CD4-positive, alpha-beta memory T cell (primary cell): ENCODE data around the gene NR2F2. TPM values are rescaled to one million over a fixed set of nuclear protein-coding genes. Genes with fewer than 3 reads are reported as not detected.

ENCODE experiments used
- CTCF ChIA-PET: fragments of 350-600 bp; sonication (Branson Sonifier 250); formaldehyde crosslinking; loops from one replicate; lab custom pipeline; 2021; ENCODE audit warnings: inconsistent platforms; ENCODE audit not compliant: partially characterized antibody; lab: Charles Lee
- POLR2A ChIA-PET: fragments of 350-600 bp; sonication (Branson Sonifier 250); formaldehyde crosslinking; loops from one replicate; lab custom pipeline; 2021; ENCODE audit not compliant: partially characterized antibody; lab: Charles Lee
- DNase-seq, 5 donors: peaks; one replicate each; pipeline versions ENCODE4 v3.0.0 to v3.0.0-alpha.2; 2020 to 2022; ENCODE audit warnings: mixed read lengths in 1 of 5
- H3K27ac ChIP-seq: one replicate; pipeline ENCODE4 v1.7.0; 2013; ENCODE audit warnings: low read depth, low read length
- H3K27me3 ChIP-seq: 2 replicates; pipeline ENCODE4 v1.7.0; 2013; ENCODE audit warnings: mild to moderate bottlenecking, low read length, moderate library complexity; ENCODE audit not compliant: insufficient read depth
- H3K36me3 ChIP-seq: 2 replicates; pipeline ENCODE4 v1.7.0; 2013; ENCODE audit warnings: mild to moderate bottlenecking, low read length, moderate library complexity; ENCODE audit not compliant: insufficient read depth
- H3K4me1 ChIP-seq: 2 replicates; pipeline ENCODE4 v1.7.0; 2013; ENCODE audit warnings: mild to moderate bottlenecking, low read length, moderate library complexity; ENCODE audit not compliant: insufficient read depth
- H3K4me3 ChIP-seq, 2 donors: one replicate each; pipeline ENCODE4 v1.7.0; 2013; ENCODE audit warnings: low read length in 2 of 2, mild to moderate bottlenecking in 1 of 2
- H3K9me3 ChIP-seq, 2 donors: one replicate each; pipeline ENCODE4 v1.7.0; 2013; ENCODE audit warnings: low read length in 2 of 2, control low read depth in 1 of 2; ENCODE audit not compliant: control insufficient read depth in 1 of 2
- H3K27ac Mint-ChIP-seq, 7 donors: one replicate each; pipeline ENCODE4 v1.8.0; 2020 to 2021; ENCODE audit warnings: mixed read lengths in 7 of 7, mild to moderate bottlenecking in 6 of 7, inconsistent platforms in 3 of 7, moderate library complexity in 3 of 7
- H3K27me3 Mint-ChIP-seq, 2 donors: one replicate each; pipeline ENCODE4 v1.8.0; 2020 to 2021; ENCODE audit warnings: mixed read lengths in 2 of 2
- H3K36me3 Mint-ChIP-seq, 2 donors: one replicate each; pipeline ENCODE4 v1.8.0; 2020 to 2021; ENCODE audit warnings: mixed read lengths in 2 of 2, inconsistent platforms in 1 of 2, mild to moderate bottlenecking in 1 of 2
- H3K4me1 Mint-ChIP-seq, 4 donors: one replicate each; pipeline ENCODE4 v1.8.0; 2020 to 2021; ENCODE audit warnings: mixed read lengths in 4 of 4, mild to moderate bottlenecking in 1 of 4
- H3K4me3 Mint-ChIP-seq, 8 donors: one replicate each; pipeline ENCODE4 v1.8.0; 2020 to 2021; ENCODE audit warnings: mixed read lengths in 8 of 8, mild to moderate bottlenecking in 7 of 8, moderate library complexity in 6 of 8, inconsistent platforms in 3 of 8
- H3K9me3 Mint-ChIP-seq, 8 donors: one replicate each; pipeline ENCODE4 v1.8.0; 2020 to 2021; ENCODE audit warnings: mixed read lengths in 8 of 8, mild to moderate bottlenecking in 5 of 8, inconsistent platforms in 3 of 8, moderate library complexity in 1 of 8
- intact Hi-C: fragments of 100-400 bp; cut with micrococcal nuclease; formaldehyde crosslinking; loops from one replicate; pipeline ENCODE4 v1.15.1; 2023
- polyA plus RNA-seq, 2 donors: library from polyadenylated mRNA; unstranded; fragments of 300-500 nt; fragmentation: Illumina TruSeq; gene quantifications; one replicate each; pipeline ENCODE4 v1.2.3, GENCODE V29; 2021
- total RNA-seq, 2 experiments: library from RNA; stranded (reverse); gene quantifications; one replicate each; pipeline ENCODE4 v1.2.3, GENCODE V29; 2021

Gene NR2F2
- total and polyA plus RNA-seq, 4 experiments from 2014 or later: not detected

- Histone ChIP-seq H3K9me3 (no peaks in the 10 kb centered on the region), H3K27ac (no peak overlapping the region), H3K27me3 (peaks cover 3% of the 10 kb centered on the region), H3K4me1 (no peaks in the 10 kb centered on the region), H3K36me3 (no peaks in the 10 kb centered on the region), H3K4me3 (no peak overlapping the region)
- DNase-seq: no peak
- ChIA-PET CTCF (no interaction called here), POLR2A (no interaction called here)
- Mint-ChIP-seq H3K27me3 (peaks cover 10 to 12% of the 10 kb centered on the region in 2 donors), H3K9me3 (peaks cover 0 to 4% (median 1%) of the 10 kb centered on the region in 8 donors), H3K27ac (no peak overlapping the region), H3K4me1 (no peaks in the 10 kb centered on the region), H3K36me3 (peaks cover 0 to 1% of the 10 kb centered on the region in 2 donors), H3K4me3 (no peak overlapping the region)
- intact Hi-C loops: no loop called here
These were observed 13.4 kb upstream of the NR2F2 start for GRCh38 chr15:96316953-96317629.

- H3K27me3 Mint-ChIP-seq: peaks cover 26 to 31% of the 10 kb centered on the region in 2 donors
- H3K9me3 Mint-ChIP-seq: peaks cover 0 to 12% (median 5%) of the 10 kb centered on the region in 8 donors
- Histone ChIP-seq H3K27ac (no peak overlapping the region), H3K4me3 (no peak overlapping the region), H3K36me3 (no peaks in the 10 kb centered on the region), H3K9me3 (no peaks in the 10 kb centered on the region), H3K4me1 (no peaks in the 10 kb centered on the region), H3K27me3 (peaks cover 20% of the 10 kb centered on the region)
- H3K4me3 Mint-ChIP-seq: no peak overlapping the region
- ChIA-PET CTCF (interaction anchor here (1.1 kb wide), 1 partner anchor 54 kb away, joined by 3 read pairs; no protein-coding TSS in a partner anchor), POLR2A (no interaction called here)
- H3K36me3 Mint-ChIP-seq: peaks cover 0 to 1% of the 10 kb centered on the region in 2 donors
- intact Hi-C loops: no loop called here
- no peaks in the 10 kb centered on the region for H3K4me1 Mint-ChIP-seq
- H3K27ac Mint-ChIP-seq: no peak overlapping the region
- no peak for DNase-seq
These were observed 10.4 kb upstream of the NR2F2 start for GRCh38 chr15:96320107-96320506.

- DNase-seq: no peak
- ChIA-PET CTCF (interaction anchor here (1.1 kb wide), 1 partner anchor 53 kb away, joined by 3 read pairs; no protein-coding TSS in a partner anchor), POLR2A (no interaction called here)
- H3K27ac ChIP-seq: no peak overlapping the region
- no peaks in the 10 kb centered on the region for H3K4me1 Mint-ChIP-seq
- no peak overlapping the region for H3K27ac Mint-ChIP-seq
- no peak overlapping the region for H3K4me3 Mint-ChIP-seq
- no peaks in the 10 kb centered on the region for H3K4me1 ChIP-seq
- H3K9me3 Mint-ChIP-seq: peaks cover 0 to 19% (median 9%) of the 10 kb centered on the region in 8 donors
- peaks cover 1 to 4% of the 10 kb centered on the region in 2 donors for H3K36me3 Mint-ChIP-seq
- H3K9me3 ChIP-seq: no peaks in the 10 kb centered on the region
- intact Hi-C loops: no loop called here
- H3K4me3 ChIP-seq: no peak overlapping the region
- peaks cover 34 to 38% of the 10 kb centered on the region in 2 donors for H3K27me3 Mint-ChIP-seq
- H3K27me3 ChIP-seq: peaks cover 26% of the 10 kb centered on the region
- no peaks in the 10 kb centered on the region for H3K36me3 ChIP-seq
These were observed 9.5 kb upstream of the NR2F2 start for GRCh38 chr15:96320703-96321638.

- Mint-ChIP-seq H3K36me3 (peaks cover 1 to 4% of the 10 kb centered on the region in 2 donors), H3K27me3 (peaks cover 43 to 47% of the 10 kb centered on the region in 2 donors), H3K4me1 (peaks cover 0 to 8% (median 0%) of the 10 kb centered on the region in 4 donors), H3K4me3 (no peak overlapping the region), H3K9me3 (peaks cover 0 to 24% (median 12%) of the 10 kb centered on the region in 8 donors), H3K27ac (no peak overlapping the region)
- H3K27me3 ChIP-seq: peaks cover 35% of the 10 kb centered on the region
- no peak overlapping the region for H3K4me3 ChIP-seq
- ChIA-PET POLR2A (no interaction called here), CTCF (no interaction called here)
- H3K4me1 ChIP-seq: no peaks in the 10 kb centered on the region
- intact Hi-C loops: no loop called here
- H3K9me3 ChIP-seq: no peaks in the 10 kb centered on the region
- no peak overlapping the region for H3K27ac ChIP-seq
- DNase-seq: no peak
- H3K36me3 ChIP-seq: no peaks in the 10 kb centered on the region
These were observed 8.6 kb upstream of the NR2F2 start for GRCh38 chr15:96321639-96322535.

- H3K27me3 Mint-ChIP-seq: peaks cover 50 to 54% of the 10 kb centered on the region in 2 donors
- DNase-seq: no peak
These were observed 7.8 kb upstream of the NR2F2 start for GRCh38 chr15:96322536-96323318.

GRCh38 chr15:96323319-96324145 is 7.0 kb upstream of the NR2F2 start:
- Mint-ChIP-seq H3K36me3 (peaks cover 1 to 4% of the 10 kb centered on the region in 2 donors), H3K4me1 (peaks cover 0 to 10% (median 0%) of the 10 kb centered on the region in 4 donors), H3K9me3 (peaks cover 0 to 30% (median 13%) of the 10 kb centered on the region in 8 donors), H3K27me3 (peaks cover 57 to 60% of the 10 kb centered on the region in 2 donors), H3K4me3 (peak overlapping the region in 1 of 8 donors; percentile 41), H3K27ac (no peak overlapping the region)
- H3K4me3 ChIP-seq: no peak overlapping the region
- no peaks in the 10 kb centered on the region for H3K36me3 ChIP-seq
- peaks cover 40% of the 10 kb centered on the region for H3K27me3 ChIP-seq
- no peaks in the 10 kb centered on the region for H3K9me3 ChIP-seq
- intact Hi-C loops: no loop called here
- no peaks in the 10 kb centered on the region for H3K4me1 ChIP-seq
- DNase-seq: no peak
- no peak overlapping the region for H3K27ac ChIP-seq
- CTCF ChIA-PET: no interaction called here
- POLR2A ChIA-PET: no interaction called here

More at GRCh38 chr15:96322536-96323318, 7.8 kb upstream of the NR2F2 start:
- Mint-ChIP-seq H3K36me3 (peaks cover 1 to 4% of the 10 kb centered on the region in 2 donors), H3K4me1 (peaks cover 0 to 10% (median 0%) of the 10 kb centered on the region in 4 donors), H3K27ac (no peak overlapping the region), H3K9me3 (peaks cover 0 to 27% (median 13%) of the 10 kb centered on the region in 8 donors), H3K4me3 (no peak overlapping the region)
- H3K4me1 ChIP-seq: no peaks in the 10 kb centered on the region
- H3K36me3 ChIP-seq: no peaks in the 10 kb centered on the region
- intact Hi-C loops: no loop called here
- H3K4me3 ChIP-seq: no peak overlapping the region
- ChIA-PET POLR2A (no interaction called here), CTCF (no interaction called here)
- peaks cover 40% of the 10 kb centered on the region for H3K27me3 ChIP-seq
- H3K9me3 ChIP-seq: no peaks in the 10 kb centered on the region
- no peak overlapping the region for H3K27ac ChIP-seq
